ENCODE results near the gene FSIP1. TPM values are rescaled to one million over a fixed set of nuclear protein-coding genes. Genes with fewer than 3 reads are reported as not detected.
A peak's percentile ranks its signal among the peaks of the same experiment; 100 is the strongest.

FSIP1 gene
- total and polyA plus RNA-seq, 11 donors = 0.28 to 3.7 (median 0.97) TPM; not detected in 1

GRCh38 chr15:39767921-39768320 is 14.7 kb downstream of the FSIP1 start:
- no peak for DNase-seq
- no peak for ATAC-seq
- H3K9me3 ChIP-seq = no peaks in the 10 kb centered on the region
- no peak for TF ChIP-seq CTCF (IDR thresholded peaks at IDR 0.05)
- no peak for TF ChIP-seq POLR2A (IDR thresholded peaks at IDR 0.05)
- WGBS, 4 donors = 82 to 95% (median 91%) methylated on average over 5 of the region's 5 CpGs
- no peak overlapping the region for H3K27ac ChIP-seq
- intact Hi-C loops (cut with DNase I) = loop anchor here in 1 of 10 donors (10.0 kb wide), 1 partner anchor 623 kb away; no protein-coding TSS in a partner anchor
- H3K4me3 ChIP-seq = no peak overlapping the region
- H3K36me3 ChIP-seq = no peaks in the 10 kb centered on the region
- H3K4me1 ChIP-seq = peaks cover 0 to 10% (median 0%) of the 10 kb centered on the region in 12 donors
- no peaks in the 10 kb centered on the region for H3K27me3 ChIP-seq

- H3K36me3 ChIP-seq = no peaks in the 10 kb centered on the region
- 31 to 45% (median 43%) methylated on average over 2 of the region's 2 CpGs for WGBS, 4 donors
- peaks cover 0 to 6% (median 0%) of the 10 kb centered on the region in 12 donors for H3K9me3 ChIP-seq
- H3K4me3 ChIP-seq = no peak overlapping the region
- intact Hi-C loops (cut with DNase I) = loop anchor here in 1 of 10 donors (10.0 kb wide), 1 partner anchor 616 kb away; no protein-coding TSS in a partner anchor
- DNase-seq (no peak), ATAC-seq (no peak)
- no peaks in the 10 kb centered on the region for H3K27me3 ChIP-seq
- H3K4me1 ChIP-seq = no peaks in the 10 kb centered on the region
- H3K27ac ChIP-seq = no peak overlapping the region
- TF ChIP-seq CTCF (IDR thresholded peaks at IDR 0.05) = no peak
Measured at GRCh38 chr15:39761006-39761405, 21.6 kb downstream of the FSIP1 start.

- peaks cover 0 to 2% (median 0%) of the 10 kb centered on the region in 12 donors for H3K9me3 ChIP-seq
- WGBS, 4 donors = 43 to 50% (median 48%) methylated on average over 2 of the region's 2 CpGs
- H3K27me3 ChIP-seq = no peaks in the 10 kb centered on the region
- TF ChIP-seq CTCF (IDR thresholded peaks at IDR 0.05) (peak; percentile 81 to 95 (median 84)), POLR2A (IDR thresholded peaks at IDR 0.05) (no peak)
- intact Hi-C loops (cut with DNase I) = loop anchor here (1.0 to 10.0 kb wide), 16 partner anchors 70 to 1052 kb away; partner anchors contain the start of gene THBS1 (in 7 of the 10)
- DNase-seq (no peak), ATAC-seq (no peak)
- no peak overlapping the region for H3K4me3 ChIP-seq
- H3K36me3 ChIP-seq = no peaks in the 10 kb centered on the region
- no peaks in the 10 kb centered on the region for H3K4me1 ChIP-seq
- H3K27ac ChIP-seq = no peak overlapping the region
Measured at GRCh38 chr15:39756806-39757522, 25.7 kb downstream of the FSIP1 start.

GRCh38 chr15:39752991-39753390 is 29.6 kb downstream of the FSIP1 start:
- TF ChIP-seq CTCF (IDR thresholded peaks at IDR 0.05) = no peak
- no peak for TF ChIP-seq POLR2A (IDR thresholded peaks at IDR 0.05)
- no peak overlapping the region for H3K27ac ChIP-seq
- intact Hi-C loops (cut with DNase I) = loop anchor here in 9 of 10 donors (5.0 to 10.0 kb wide), 7 partner anchors 158 to 1048 kb away; partner anchors contain the start of gene THBS1 (in 3 of the 9)

More at GRCh38 chr15:39752991-39753390, 29.6 kb downstream of the FSIP1 start:
- Histone ChIP-seq H3K4me1 (peaks cover 0 to 2% (median 0%) of the 10 kb centered on the region in 12 donors), H3K27me3 (no peaks in the 10 kb centered on the region), H3K9me3 (no peaks in the 10 kb centered on the region), H3K36me3 (no peaks in the 10 kb centered on the region), H3K4me3 (no peak overlapping the region)
- 82 to 92% (median 90%) methylated on average over 1 of the region's 1 CpG for WGBS, 4 donors
- DNase-seq (no peak), ATAC-seq (no peak)
